H1 (cell line): ENCODE data around the gene OSBPL9. TPM values are rescaled to one million over a fixed set of nuclear protein-coding genes. Genes with fewer than 3 reads are reported as not detected.

Source experiments
- CTCF ChIA-PET: fragments of 300-600 bp; sonication (Branson Sonifier 250); formaldehyde crosslinking; loops from one replicate; lab custom pipeline; 2021; ENCODE audit not compliant: partially characterized antibody; lab: Charles Lee
- POLR2A ChIA-PET: fragments of 300-600 bp; sonication (Branson Sonifier 250); formaldehyde crosslinking; loops from one replicate; lab custom pipeline; 2021; ENCODE audit warnings: inconsistent platforms; ENCODE audit not compliant: partially characterized antibody; lab: Charles Lee
- DNase-seq, 2 experiments: peaks; one replicate each; pipeline versions ENCODE4 v3.0.0 to v3.0.0-alpha.2; 2010 to 2022; ENCODE audit warnings: low spot score in 2 of 2, low read depth in 1 of 2, mixed read lengths in 1 of 2
- FAIRE-seq: peaks from 2 replicates; lab custom pipeline; 2011; peaks lifted over from hg19 to GRCh38; lab: Jason Lieb, UNC
- H2AFZ ChIP-seq: 2 replicates; pipeline ENCODE4 v1.8.1; 2012; ENCODE audit warnings: low read length, inconsistent platforms
- H2AK5ac ChIP-seq: 2 replicates; pipeline ENCODE4 v1.6.1; 2013; ENCODE audit warnings: low read depth, low read length
- H2BK120ac ChIP-seq: replicated peaks from 2 replicates; pipeline ENCODE3; 2013; ENCODE audit warnings: low read depth, low read length, inconsistent platforms
- H2BK12ac ChIP-seq: 2 replicates; pipeline ENCODE4 v1.6.1; 2013; ENCODE audit warnings: low read depth, low read length
- H2BK15ac ChIP-seq: 2 replicates; pipeline ENCODE4 v1.6.1; 2013; ENCODE audit warnings: low read length
- H2BK20ac ChIP-seq: 2 replicates; pipeline ENCODE4 v1.6.1; 2013; ENCODE audit warnings: low read length
- H2BK5ac ChIP-seq: 2 replicates; pipeline ENCODE4 v1.6.1; 2013; ENCODE audit warnings: low read depth, low read length
- H3K14ac ChIP-seq: 2 replicates; pipeline ENCODE4 v1.6.1; 2013; ENCODE audit warnings: inconsistent platforms; ENCODE audit not compliant: insufficient read length
- H3K18ac ChIP-seq: 2 replicates; pipeline ENCODE4 v1.6.1; 2013; ENCODE audit warnings: low read length; ENCODE audit errors: extremely low read depth
- H3K23ac ChIP-seq: 2 replicates; pipeline ENCODE4 v1.6.1; 2013; ENCODE audit warnings: inconsistent platforms; ENCODE audit not compliant: insufficient read length
- H3K23me2 ChIP-seq: 2 replicates; pipeline ENCODE4 v1.6.1; 2013; ENCODE audit warnings: low read depth, low read length
- H3K27ac ChIP-seq: 2 replicates; pipeline ENCODE4 v1.6.1; 2011; ENCODE audit warnings: low read depth, low read length, inconsistent platforms
- H3K27me3 ChIP-seq, 4 experiments: replicated peaks in 1 of 4; 1 replicate in 1 of 4; 2 replicates in 3 of 4; pipeline versions ENCODE4 v1.6.1 to v1.8.1; 2011 to 2013; ENCODE audit warnings: low read length in 3 of 4, mild to moderate bottlenecking in 3 of 4, inconsistent platforms in 2 of 4, mixed read lengths in 2 of 4, moderate library complexity in 1 of 4; ENCODE audit not compliant: control insufficient read depth in 3 of 4, insufficient read depth in 3 of 4; ENCODE audit errors: extremely low read depth in 1 of 4
- H3K36me3 ChIP-seq, 4 experiments: 2 replicates each; pipeline versions ENCODE4 v1.6.1 to v1.8.1; 2011 to 2013; ENCODE audit warnings: mild to moderate bottlenecking in 4 of 4, low read length in 3 of 4, moderate library complexity in 2 of 4, control low read depth in 1 of 4, inconsistent platforms in 1 of 4; ENCODE audit not compliant: insufficient read depth in 4 of 4, control insufficient read depth in 2 of 4
- H3K4ac ChIP-seq: replicated peaks from 2 replicates; pipeline ENCODE3; 2013; ENCODE audit warnings: low read length, low read depth, mixed read lengths, inconsistent platforms; ENCODE audit not compliant: insufficient read length
- H3K4me1 ChIP-seq, 4 experiments: replicated peaks in 1 of 4; 1 replicate in 1 of 4; 2 replicates in 3 of 4; pipeline versions ENCODE4 v1.6.1 to v1.8.1; 2011 to 2013; ENCODE audit warnings: low read length in 3 of 4, inconsistent platforms in 2 of 4, mixed read lengths in 1 of 4; ENCODE audit not compliant: insufficient read depth in 4 of 4, control insufficient read depth in 3 of 4
- H3K4me2 ChIP-seq, 2 experiments: 2 replicates each; pipeline versions ENCODE4 v1.6.1 to v1.8.1; 2011 to 2013; ENCODE audit warnings: low read depth in 2 of 2, low read length in 2 of 2, control low read depth in 1 of 2, inconsistent platforms in 1 of 2, mild to moderate bottlenecking in 1 of 2; ENCODE audit not compliant: insufficient read depth in 1 of 2
- H3K4me3 ChIP-seq, 4 experiments: fragments of 200-600, 300-600 bp in 1 of 4; sonication (generic), shearing (Covaris generic), sonication (Bioruptor Twin) in 1 of 4; 2 replicates each; pipeline versions ENCODE4 v1.5.1 to v1.8.1; 2011 to 2016; ENCODE audit warnings: low read length in 4 of 4, low read depth in 3 of 4, control low read depth in 2 of 4, inconsistent platforms in 2 of 4, mild to moderate bottlenecking in 2 of 4, mixed read lengths in 1 of 4, moderate library complexity in 1 of 4; ENCODE audit not compliant: insufficient read depth in 2 of 4; ENCODE audit errors: extremely low read depth in 1 of 4
- H3K56ac ChIP-seq: replicated peaks from 2 replicates; pipeline ENCODE3; 2013; ENCODE audit warnings: low read depth, mild to moderate bottlenecking, mixed read lengths, low read length, inconsistent platforms; ENCODE audit not compliant: insufficient read length
- H3K79me1 ChIP-seq: 2 replicates; pipeline ENCODE4 v1.6.1; 2013; ENCODE audit warnings: low read depth, low read length, control low read depth
- H3K79me2 ChIP-seq, 2 experiments: 2 replicates each; pipeline versions ENCODE4 v1.6.1 to v1.8.1; 2012 to 2013; ENCODE audit warnings: low read length in 2 of 2, mild to moderate bottlenecking in 2 of 2, inconsistent platforms in 1 of 2; ENCODE audit not compliant: insufficient read depth in 2 of 2, control insufficient read depth in 1 of 2
- H3K9ac ChIP-seq, 4 experiments: replicated peaks in 1 of 4; 1 replicate in 1 of 4; 2 replicates in 3 of 4; pipeline versions ENCODE4 v1.6.1 to v1.8.1; 2011 to 2013; ENCODE audit warnings: low read depth in 3 of 4, low read length in 3 of 4, control low read depth in 2 of 4, mild to moderate bottlenecking in 2 of 4, moderate library complexity in 2 of 4, inconsistent platforms in 1 of 4; ENCODE audit errors: extremely low read depth in 1 of 4
- H3K9me3 ChIP-seq, 2 experiments: 2 replicates each; pipeline versions ENCODE4 v1.6.1 to v1.8.1; 2012 to 2013; ENCODE audit warnings: mild to moderate bottlenecking in 2 of 2, moderate library complexity in 2 of 2, control low read depth in 1 of 2, inconsistent platforms in 1 of 2, low read depth in 1 of 2, low read length in 1 of 2, mixed read lengths in 1 of 2; ENCODE audit not compliant: insufficient read depth in 2 of 2
- H4K20me1 ChIP-seq, 2 experiments: replicated peaks in 1 of 2; 2 replicates each; pipeline versions ENCODE3 to v1.8.1; 2011 to 2013; ENCODE audit warnings: inconsistent platforms in 2 of 2, low read length in 2 of 2, mild to moderate bottlenecking in 1 of 2; ENCODE audit not compliant: insufficient read depth in 2 of 2, control insufficient read depth in 1 of 2
- H4K5ac ChIP-seq: 2 replicates; pipeline ENCODE4 v1.6.1; 2013; ENCODE audit warnings: low read length, low read depth, mixed read lengths, inconsistent platforms; ENCODE audit not compliant: insufficient read length
- H4K8ac ChIP-seq: 2 replicates; pipeline ENCODE4 v1.8.0; 2013; ENCODE audit warnings: mild to moderate bottlenecking, moderate library complexity, low read length, inconsistent platforms; ENCODE audit not compliant: insufficient read depth; ENCODE audit errors: extremely low read depth
- H4K91ac ChIP-seq: replicated peaks from 2 replicates; pipeline ENCODE3; 2013; ENCODE audit warnings: low read length, mixed read lengths, inconsistent platforms; ENCODE audit not compliant: insufficient read length
- BACH1 ChIP-seq: IDR thresholded peaks from 2 replicates; pipeline ENCODE4 v1.6.1; 2012; ENCODE audit warnings: low read length, improper control_type of control experiment
- CHD1 ChIP-seq: IDR thresholded peaks from 2 replicates; pipeline ENCODE4 v1.6.1; 2012; ENCODE audit warnings: low read depth, low read length, improper control_type of control experiment
- CREB1 ChIP-seq: IDR thresholded peaks from 2 replicates; pipeline ENCODE4 v1.6.1; 2012; ENCODE audit warnings: inconsistent platforms
- EZH2 ChIP-seq: fragments of 200-600 bp; sonication (generic); IDR thresholded peaks from 2 replicates; pipeline ENCODE4 v1.7.1; 2012; ENCODE audit warnings: low read depth, mild to moderate bottlenecking, moderate library complexity, low read length, inconsistent platforms; ENCODE audit not compliant: severe bottlenecking
- FOSL1 ChIP-seq: IDR thresholded peaks from 2 replicates; pipeline ENCODE4 v1.6.1; 2011; ENCODE audit warnings: mild to moderate bottlenecking, low read depth, low read length, moderate library complexity; ENCODE audit not compliant: insufficient read depth
- HDAC2 ChIP-seq, 2 experiments: fragments of 300-600 bp in 1 of 2; sonication (generic) in 1 of 2; IDR thresholded peaks; 2 replicates each; pipeline ENCODE4 v1.6.1; 2011 to 2012; ENCODE audit warnings: low read depth in 2 of 2, low read length in 2 of 2, mild to moderate bottlenecking in 2 of 2, moderate library complexity in 2 of 2, borderline replicate concordance in 1 of 2, inconsistent platforms in 1 of 2
- JUN ChIP-seq: IDR thresholded peaks from 2 replicates; pipeline ENCODE4 v1.6.1; 2011; ENCODE audit warnings: low read depth, mild to moderate bottlenecking, improper control_type of control experiment, low read length
- JUND ChIP-seq: IDR thresholded peaks from 2 replicates; pipeline ENCODE4 v1.6.1; 2011; ENCODE audit warnings: mild to moderate bottlenecking, improper control_type of control experiment, low read length
- KDM5A ChIP-seq: fragments of 200-600 bp; IDR thresholded peaks from 2 replicates; pipeline ENCODE4 v1.7.1; 2012; ENCODE audit warnings: mild to moderate bottlenecking, low read length, inconsistent platforms, mixed read lengths
- NANOG ChIP-seq: IDR thresholded peaks from 2 replicates; pipeline ENCODE4 v1.6.1; 2011; ENCODE audit warnings: low read length, low read depth, mild to moderate bottlenecking, inconsistent platforms; ENCODE audit not compliant: insufficient read depth, poor library complexity, severe bottlenecking
- RFX5 ChIP-seq: IDR thresholded peaks from 2 replicates; pipeline ENCODE4 v1.6.1; 2011; ENCODE audit warnings: low read depth, low read length, improper control_type of control experiment, borderline replicate concordance
- RXRA ChIP-seq: IDR thresholded peaks from 2 replicates; pipeline ENCODE4 v1.6.1; 2011; ENCODE audit warnings: low read depth, mild to moderate bottlenecking, low read length, moderate library complexity; ENCODE audit not compliant: insufficient read depth
- SRF ChIP-seq: IDR thresholded peaks from 2 replicates; pipeline ENCODE4 v1.6.1; 2011; ENCODE audit warnings: mild to moderate bottlenecking, low read depth, low read length, moderate library complexity
- TCF12 ChIP-seq: IDR thresholded peaks from 2 replicates; pipeline ENCODE4 v1.6.1; 2011; ENCODE audit warnings: low read depth, mild to moderate bottlenecking, low read length
- WGBS, 2 experiments: shearing (Covaris generic) in 1 of 2; methylation state at CpG; one replicate each; pipeline versions ENCODE4 v1.1.6 to v1.1.7; 2013 to 2015; ENCODE audit warnings: low lambda C conversion rate in 2 of 2, mixed read lengths in 2 of 2, inconsistent platforms in 1 of 2, low coverage in 1 of 2, missing lambda C conversion rate in 1 of 2; ENCODE audit not compliant: insufficient replicate concordance in 2 of 2, insufficient coverage in 1 of 2, insufficient read length in 1 of 2; ENCODE audit errors: extremely low coverage in 1 of 2, missing lambda C conversion rate in 1 of 2; 5-methylcytosine and 5-hydroxymethylcytosine counted together
- polyA plus RNA-seq, 7 experiments: library from polyadenylated mRNA; depleted of rRNA in 3 of 7; stranded (reverse) in 5 of 7; unstranded in 2 of 7; fragments of >200 nt in 5 of 7; fragments of 200-250 nt in 2 of 7; gene quantifications; 1 replicate in 5 of 7; 2 replicates in 1 of 7; 4 replicates in 1 of 7; pipeline versions ENCODE4 v1.2.1 to v1.2.3, GENCODE V29; 2011 to 2013; ENCODE audit warnings: missing spikeins in 2 of 7, mixed read lengths in 2 of 7
- total RNA-seq: library from RNA; stranded (reverse); fragmentation: NEBNext Ultra II Directional; extraction: Animal tissue kit (Norgen Biotek cat#: 25700); gene quantifications from 2 replicates; pipeline ENCODE4 v1.2.1, GENCODE V29; 2021
- TF ChIP-seq, protein P1 (sequence below): IDR thresholded peaks from 2 replicates; pipeline ENCODE4 v1.6.1; 2012; ENCODE audit warnings: inconsistent platforms

OSBPL9 gene
- total and polyA plus RNA-seq, 2 of the 8 experiments (the other 6 are each of a cell fraction or from before 2014, with no cell fraction given) = 58.2 to 71.6 TPM

DNA sequence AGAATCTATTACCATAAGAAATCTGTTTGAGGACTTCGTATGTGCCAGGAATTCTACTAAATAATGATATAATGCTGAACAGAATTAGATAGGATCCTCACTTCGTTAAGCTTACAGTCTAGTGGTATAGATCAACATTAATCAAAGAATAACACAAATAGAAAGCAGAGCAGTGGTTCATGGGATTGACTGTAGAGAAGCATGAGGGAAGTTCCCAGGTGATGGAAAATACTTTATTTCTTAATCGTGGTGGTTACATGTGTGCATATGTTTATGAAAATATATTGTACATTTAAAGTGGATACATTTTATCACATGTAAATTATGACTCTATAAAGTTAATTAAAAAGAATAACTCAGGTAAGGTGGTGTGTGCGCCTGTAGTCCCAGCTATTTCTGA is 110.5 kb downstream of the OSBPL9 start:
- Histone ChIP-seq H4K20me1 (no peaks in the 10 kb centered on the region), H3K27me3 (no peaks in the 10 kb centered on the region), H4K91ac (no peak overlapping the region), H3K18ac (no peak overlapping the region), H2BK15ac (no peak overlapping the region), H2BK5ac (no peak overlapping the region), H3K23ac (no peak overlapping the region), H2BK12ac (no peak overlapping the region), H3K14ac (no peak overlapping the region), H2BK20ac (no peak overlapping the region), H3K36me3 (no peaks in the 10 kb centered on the region), H3K56ac (no peak overlapping the region), H3K27ac (no peak overlapping the region), H3K79me2 (peaks cover 3 to 23% of the 10 kb centered on the region in 2 experiments; a peak in 3 of 4 replicates), H3K9ac (no peak overlapping the region), H2AK5ac (no peak overlapping the region), H4K5ac (no peak overlapping the region), H3K23me2 (peaks cover 7% of the 10 kb centered on the region; the same call in 1 of the 2 replicates), H3K4me2 (no peak overlapping the region), H3K4me3 (no peak overlapping the region), H3K9me3 (no peaks in the 10 kb centered on the region), H2AFZ (no peak overlapping the region), H2BK120ac (no peak overlapping the region), H3K4ac (no peak overlapping the region), H4K8ac (no peak overlapping the region), H3K79me1 (no peaks in the 10 kb centered on the region), H3K4me1 (peaks cover 0 to 6% (median 2%) of the 10 kb centered on the region in 4 experiments; a peak in 4 of 7 replicates)
- 88% methylated on average over 4 of the region's 4 CpGs; no CpG with 5 or more reads in 1 of the 2 experiments for WGBS, 2 experiments
- ChIA-PET CTCF (interaction anchor here (1.0 to 1.5 kb wide), 3 partner anchors 8 to 41 kb away, joined by 3 to 7 read pairs (median 3); no protein-coding TSS in a partner anchor), POLR2A (no interaction called here)
- no peak for FAIRE-seq
- no peak for DNase-seq
- TF ChIP-seq JUND (no peak), TCF12 (no peak), BACH1 (no peak), CREB1 (no peak), HDAC2 (IDR thresholded peaks at IDR 0.05; ENCODE audit: borderline replicate concordance in 1 of 2, low read depth in 2 of 2, low read length in 2 of 2) (no peak), SRF (no peak), NANOG (no peak), EZH2 (no peak), KDM5A (no peak), JUN (no peak), RXRA (no peak), CHD1 (no peak), FOSL1 (no peak), RFX5 (no peak)
- TF ChIP-seq, protein P1, sequence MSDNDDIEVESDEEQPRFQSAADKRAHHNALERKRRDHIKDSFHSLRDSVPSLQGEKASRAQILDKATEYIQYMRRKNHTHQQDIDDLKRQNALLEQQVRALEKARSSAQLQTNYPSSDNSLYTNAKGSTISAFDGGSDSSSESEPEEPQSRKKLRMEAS = no peak
